GM18499 (cell line): ENCODE results near the gene DES.
"Not testable (repeated sequence)": the region's sequence is repeated elsewhere in the genome, so short reads cannot be mapped to it uniquely, and the experiment has no call there.

Source experiments
- ATAC-seq: cut with Tn5 transposase; IDR thresholded peaks from one replicate; pipeline ENCODE4 v1.9.1; 2021; ENCODE audit warnings: moderate number of reproducible peaks; ENCODE audit not compliant: insufficient read depth, unreplicated experiment

Gene DES

GRCh38 chr2:219399716-219400478 is 18.3 kb upstream of the DES start:
- no peak for ATAC-seq

- ATAC-seq = no peak
Observed at GRCh38 chr2:219400562-219400961, 17.6 kb upstream of the DES start.

DNA sequence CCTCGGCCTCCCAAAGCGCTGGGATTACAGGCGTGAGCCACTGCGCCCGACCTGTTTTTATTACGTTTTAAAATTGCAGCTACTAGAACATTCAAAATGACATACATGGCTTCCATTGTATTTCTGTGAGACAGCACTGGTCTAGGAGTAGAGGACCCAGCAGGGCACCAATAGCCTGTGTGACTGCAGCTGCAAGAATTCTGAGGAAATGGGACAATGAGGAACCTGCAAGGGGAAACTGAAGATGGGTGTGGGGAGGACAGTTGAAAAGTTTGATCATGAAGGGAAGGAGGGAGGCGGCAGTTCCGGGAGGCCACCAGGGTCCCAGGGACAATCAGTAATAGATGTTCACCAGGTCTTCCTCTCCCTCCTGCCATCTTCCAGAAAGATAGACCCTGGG is 16.6 kb upstream of the DES start:
- no peak for ATAC-seq

GRCh38 chr2:219402665-219403515 is 15.3 kb upstream of the DES start:
- peak; percentile 77 for ATAC-seq

DNA sequence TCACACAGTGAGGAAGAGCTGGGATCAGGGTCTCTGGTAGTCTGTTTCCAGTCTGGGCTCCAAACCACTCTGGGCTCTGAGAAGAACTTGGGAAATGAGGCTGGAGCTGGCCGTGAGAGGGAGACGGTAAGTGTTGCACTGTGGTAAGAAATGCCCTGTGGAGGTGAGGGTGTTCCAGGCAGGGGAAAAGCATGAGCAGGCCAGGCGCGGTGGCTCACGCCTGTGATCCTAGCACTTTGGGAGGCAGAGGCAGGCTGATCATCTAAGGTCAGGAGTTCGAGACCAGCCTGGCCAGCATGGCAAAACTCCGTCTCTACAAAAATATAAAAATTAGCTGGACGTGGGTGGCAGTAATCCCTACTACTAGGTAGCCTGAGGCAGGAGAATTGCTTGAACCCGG is 14.3 kb upstream of the DES start:
- no peak for ATAC-seq

GRCh38 chr2:219404291-219404910 is 13.8 kb upstream of the DES start:
- no peak for ATAC-seq

GRCh38 chr2:219404954-219405353 is 13.2 kb upstream of the DES start:
- no peak for ATAC-seq

- no peak for ATAC-seq
Observed at GRCh38 chr2:219405451-219405850, 12.7 kb upstream of the DES start.

DNA sequence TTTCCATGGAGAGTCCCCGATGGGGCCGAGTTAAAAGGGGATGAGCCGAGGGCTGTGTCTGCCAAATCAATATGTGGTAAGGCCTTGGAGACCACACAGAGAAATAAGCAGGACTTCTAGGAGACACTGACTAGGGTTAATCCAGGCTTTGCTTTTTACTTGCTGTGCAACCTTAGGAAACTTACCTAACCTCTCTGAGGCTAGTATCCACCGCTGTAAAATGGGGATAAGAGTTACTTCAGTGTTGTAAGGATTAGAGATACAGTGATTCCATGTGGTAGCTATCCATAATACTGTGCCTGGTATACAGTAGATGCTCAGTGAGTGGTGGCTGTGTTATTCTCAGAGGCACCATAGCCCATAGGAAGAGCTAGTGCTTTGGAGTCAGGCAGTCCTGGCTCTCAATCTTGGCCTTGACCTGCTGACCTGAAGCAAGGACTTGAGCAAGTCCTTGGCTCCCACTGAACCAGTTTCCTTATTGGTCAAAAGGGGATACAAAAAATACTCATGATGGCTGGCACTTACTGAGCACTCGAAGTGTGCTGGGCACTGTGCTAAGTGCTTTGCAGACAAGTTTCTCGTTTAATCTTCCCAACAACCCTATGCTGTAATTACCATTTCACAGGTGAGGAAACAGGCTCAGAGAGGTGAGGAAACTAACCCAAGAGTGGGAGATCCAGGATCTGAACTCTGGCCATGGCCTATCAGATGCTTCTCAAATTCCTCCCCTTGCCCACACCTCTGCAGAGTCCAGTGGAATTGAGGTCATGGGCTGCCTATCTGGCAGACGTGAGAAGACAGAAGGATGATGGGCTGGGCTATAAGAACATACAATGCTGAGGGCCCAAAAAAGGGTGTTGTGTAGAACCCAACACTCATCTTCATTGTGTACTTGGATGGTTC is 12.0 kb upstream of the DES start:
- ATAC-seq = no peak

DNA sequence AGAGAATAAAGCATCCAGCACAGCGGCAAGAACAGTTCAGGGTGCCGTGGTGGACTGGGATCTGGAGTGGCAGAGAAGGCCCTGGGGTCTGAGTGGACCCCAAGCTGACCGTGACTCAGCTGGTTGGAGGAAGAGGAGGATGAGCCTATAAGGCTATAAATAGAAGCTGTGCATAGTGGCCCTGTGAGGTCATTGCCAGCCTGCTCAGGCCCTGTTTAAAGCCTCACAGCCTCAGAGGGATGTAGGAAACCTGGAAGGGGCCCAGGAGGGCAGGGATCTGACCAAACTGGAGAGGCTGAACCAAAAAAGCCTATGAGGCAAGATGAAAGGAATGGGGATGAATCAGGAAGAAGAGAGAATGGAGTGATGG is 11.3 kb upstream of the DES start:
- ATAC-seq = no peak

- ATAC-seq = not testable (repeated sequence)
Observed at GRCh38 chr2:219407343-219407742, 10.8 kb upstream of the DES start.

DNA sequence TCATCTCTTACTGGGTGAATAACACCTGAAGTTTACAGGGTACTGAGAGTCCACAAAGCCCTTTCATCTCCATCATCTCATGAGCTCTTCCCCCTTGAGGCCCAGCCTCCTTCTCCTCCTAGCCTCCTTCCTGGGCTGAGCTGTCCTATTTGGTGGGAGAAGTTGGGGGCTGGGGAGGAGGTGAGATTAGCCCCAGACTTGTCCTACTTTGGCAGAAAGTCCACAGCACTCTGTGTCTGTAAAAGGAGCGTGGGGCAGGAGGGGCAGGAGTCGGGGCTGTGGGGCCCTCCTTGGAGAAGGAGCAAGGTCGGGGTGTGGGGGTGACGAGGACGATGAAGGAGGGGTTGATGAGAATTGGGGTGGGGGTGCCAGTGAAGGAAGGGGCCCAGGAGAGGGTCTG is 10.0 kb upstream of the DES start:
- ATAC-seq = no peak

GRCh38 chr2:219408631-219409030 is 9.5 kb upstream of the DES start:
- no peak for ATAC-seq

DNA sequence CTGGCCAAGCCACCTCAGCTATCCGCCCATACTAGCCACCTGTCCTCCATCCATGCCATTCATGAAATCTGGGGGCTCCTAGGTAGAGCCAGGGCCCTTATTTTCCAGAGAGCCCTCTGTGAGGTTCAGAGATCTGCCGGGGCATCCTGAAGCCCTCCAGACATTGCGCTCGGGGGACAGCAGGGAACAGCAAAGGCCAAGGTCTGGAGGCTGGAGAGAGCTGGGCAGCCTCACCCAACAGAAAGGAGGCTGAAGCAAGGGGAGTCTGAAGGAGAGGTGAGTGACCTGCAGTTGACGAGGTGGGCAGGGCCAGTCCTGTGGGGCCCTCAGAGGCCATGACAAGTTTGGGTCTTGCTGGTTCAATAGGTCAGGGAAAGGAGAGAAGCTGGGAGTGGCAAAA is 8.6 kb upstream of the DES start:
- no peak for ATAC-seq

GRCh38 chr2:219410390-219410789 is 7.8 kb upstream of the DES start:
- no peak for ATAC-seq

DNA sequence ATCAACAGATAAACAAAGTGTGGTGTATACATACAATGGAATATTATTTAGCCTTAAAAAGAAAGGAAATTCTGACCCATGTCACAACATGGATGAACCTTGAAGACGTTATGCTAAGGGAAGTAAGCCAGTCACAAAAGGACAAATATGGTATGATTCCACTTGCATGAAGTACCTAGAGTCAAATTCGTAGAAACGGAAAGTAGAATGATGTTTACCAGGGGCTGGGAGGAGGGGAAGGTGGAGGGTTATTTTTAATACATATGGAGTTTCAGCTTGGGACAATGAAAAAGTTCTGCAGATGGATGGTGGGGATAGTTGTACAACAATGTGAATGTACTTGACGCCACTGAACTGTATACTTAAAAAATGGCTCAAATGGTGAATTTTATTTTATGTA is 3.3 kb upstream of the DES start:
- ATAC-seq = no peak

GRCh38 chr2:219415580-219416234 is 2.5 kb upstream of the DES start:
- no peak for ATAC-seq

- ATAC-seq = no peak
Observed at GRCh38 chr2:219416235-219416602, 2.0 kb upstream of the DES start.

DNA sequence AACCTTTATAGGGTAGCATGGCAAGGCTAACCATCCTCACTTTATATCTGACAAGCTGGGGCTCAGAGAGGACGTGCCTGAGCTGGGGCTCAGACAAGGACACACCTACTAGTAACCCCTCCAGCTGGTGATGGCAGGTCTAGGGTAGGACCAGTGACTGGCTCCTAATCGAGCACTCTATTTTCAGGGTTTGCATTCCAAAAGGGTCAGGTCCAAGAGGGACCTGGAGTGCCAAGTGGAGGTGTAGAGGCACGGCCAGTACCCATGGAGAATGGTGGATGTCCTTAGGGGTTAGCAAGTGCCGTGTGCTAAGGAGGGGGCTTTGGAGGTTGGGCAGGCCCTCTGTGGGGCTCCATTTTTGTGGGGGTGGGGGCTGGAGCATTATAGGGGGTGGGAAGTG is 1.2 kb upstream of the DES start:
- no peak for ATAC-seq

- ATAC-seq = no peak
Observed at GRCh38 chr2:219417374-219417773, 803 bp upstream of the DES start.
